K562 (cell line): Measurements from ENCODE around the gene IMPDH2. TPM values are rescaled to one million over a fixed set of nuclear protein-coding genes. Genes with fewer than 3 reads are reported as not detected.

ENCODE experiments used
- ARID4B ChIP-seq: sonication (generic); formaldehyde crosslinking; IDR thresholded peaks from 2 replicates; pipeline ENCODE4 v1.8.0; 2022; ENCODE audit warnings: mild to moderate bottlenecking, missing genetic modification reagents
- C11orf30 ChIP-seq: fragments of 450-650 bp; IDR thresholded peaks from 2 replicates; pipeline ENCODE4 v1.6.1; 2016; ENCODE audit warnings: low read depth, mild to moderate bottlenecking
- CBFA2T3 ChIP-seq: fragments of 450-650 bp; IDR thresholded peaks from 2 replicates; pipeline ENCODE4 v1.6.1; 2017
- CGGBP1 ChIP-seq: fragments of 250-450 bp; sonication (Bioruptor Pico); IDR thresholded peaks from 2 replicates; pipeline ENCODE4 v1.9.0; 2021; ENCODE audit warnings: mild to moderate bottlenecking
- E2F8 ChIP-seq: fragments of 450-650 bp; IDR thresholded peaks from 2 replicates; pipeline ENCODE4 v1.7.1; 2018; ENCODE audit warnings: mild to moderate bottlenecking, low read depth; ENCODE audit not compliant: partially characterized antibody
- FUS ChIP-seq: fragments of 200-400 bp; formaldehyde crosslinking; optimal IDR thresholded peaks from 2 replicates; pipeline ENCODE3; 2017; ENCODE audit warnings: low read depth, low read length
- HMGN3 ChIP-seq: IDR thresholded peaks from 2 replicates; pipeline ENCODE4 v1.6.1; 2011; ENCODE audit warnings: borderline replicate concordance, low read depth, mild to moderate bottlenecking, mixed read lengths, low read length; ENCODE audit not compliant: insufficient read length; ENCODE audit errors: extremely low read depth
- KDM2B ChIP-seq: fragments of 250-450 bp; sonication (Bioruptor Pico); IDR thresholded peaks from 2 replicates; pipeline ENCODE4 v1.8.0; 2021; ENCODE audit warnings: mild to moderate bottlenecking, moderate library complexity
- MTA3 ChIP-seq: fragments of 450-650 bp; formaldehyde crosslinking; IDR thresholded peaks from 2 replicates; pipeline ENCODE4 v1.6.1; 2017; ENCODE audit warnings: mild to moderate bottlenecking, borderline replicate concordance
- NBN ChIP-seq: fragments of 450-650 bp; IDR thresholded peaks from 2 replicates; pipeline ENCODE4 v1.6.1; 2016; ENCODE audit warnings: low read depth, mild to moderate bottlenecking
- NFXL1 ChIP-seq: fragments of 450-650 bp; formaldehyde crosslinking; IDR thresholded peaks from 2 replicates; pipeline ENCODE4 v1.4.0; 2021; ENCODE audit warnings: mild to moderate bottlenecking
- NKRF ChIP-seq: fragments of 450-650 bp; IDR thresholded peaks from 2 replicates; pipeline ENCODE4 v1.6.1; 2016; ENCODE audit warnings: borderline replicate concordance
- ZFX ChIP-seq: sonication (generic); formaldehyde crosslinking; IDR thresholded peaks from 2 replicates; pipeline ENCODE4 v1.8.0; 2022; ENCODE audit warnings: mild to moderate bottlenecking, missing genetic modification reagents, moderate library complexity
- ZNF644 ChIP-seq: fragments of 200-800 bp; sonication (Bioruptor generic); IDR thresholded peaks from 2 replicates; pipeline ENCODE4 v1.6.1; 2016; ENCODE audit warnings: low read depth, missing genetic modification characterization, missing compliant biosample characterization
- ZNF740 ChIP-seq, 3 experiments: fragments of 200-800 bp in 1 of 3; sonication (Bioruptor generic) in 1 of 3; sonication (generic) in 1 of 3; formaldehyde crosslinking in 1 of 3; IDR thresholded peaks; 2 replicates each; pipeline versions ENCODE4 v1.6.1 to v1.8.0; 2016 to 2022; ENCODE audit warnings: mild to moderate bottlenecking in 2 of 3, missing compliant biosample characterization in 2 of 3, missing genetic modification characterization in 2 of 3, missing genetic modification reagents in 1 of 3
- polyA plus RNA-seq, 8 experiments: library from polyadenylated mRNA; depleted of rRNA in 4 of 8; stranded (reverse) in 5 of 8; unstranded in 3 of 8; fragments of >200 nt; fragmentation: Nextera tagmentation in 2 of 8; fragmentation: Illumina TruSeq in 1 of 8; extraction: Ambion mirVana in 2 of 8; extraction: Trizol in 1 of 8; gene quantifications; 2 replicates each; pipeline versions ENCODE4 v1.2.1 to v1.2.3, GENCODE V29; 2011 to 2014; ENCODE audit warnings: inconsistent platforms in 1 of 8, missing spikeins in 1 of 8
- total RNA-seq, 7 experiments: library from RNA; depleted of rRNA in 6 of 7; stranded (reverse); fragments of >200 nt in 6 of 7; fragmentation: Illumina TruSeq in 2 of 7; extraction: Trizol in 2 of 7; gene quantifications; 2 replicates each; pipeline versions ENCODE4 v1.2.1 to v1.2.3, GENCODE V29; 2011 to 2021; ENCODE audit warnings: low replicate concordance in 1 of 7

The IMPDH2 gene
- total and polyA plus RNA-seq, 9 of the 15 experiments (the other 6 are each of a cell fraction or from before 2014, with no cell fraction given): 318 to 507 (median 366) TPM

GRCh38 chr3:49007771-49008528 is 21.2 kb downstream of the IMPDH2 start (continued):
- TF ChIP-seq ARID4B (peak; percentile 8; the same call in 1 of the 2 replicates), HMGN3 (peak; percentile 49), CGGBP1 (no peak), ZNF644 (tag) (no peak), NKRF (0 out of 2 replicates have a peak, but pooled peaks have one; percentile 7), E2F8 (peak; percentile 9), C11orf30 (no peak), KDM2B (CRISPR knock-in tag) (no peak), CBFA2T3 (no peak), ZFX (peak; percentile 13; the same call in 1 of the 2 replicates), MTA3 (peak; percentile 0; the same call in 1 of the 2 replicates), NFXL1 (no peak), NBN (no peak), FUS (no peak), ZNF740 (CRISPR knock-in tag; IDR thresholded peaks at IDR 0.05) (peak; percentile 82), ZNF740 (tag; IDR thresholded peaks at IDR 0.05) (peak in 1 of 2 experiments; percentile 85; a peak in 2 of 4 replicates)
